Endodermal cell (in vitro differentiated cells): ENCODE results near the gene DLG2. TPM values are rescaled to one million over a fixed set of nuclear protein-coding genes. Genes with fewer than 3 reads are reported as not detected.

ENCODE experiments used
- DNase-seq: peaks from one replicate; pipeline ENCODE4 v3.0.0-alpha.2; 2017
- H3K27ac ChIP-seq: 2 replicates; pipeline ENCODE4 v1.5.1; 2013; ENCODE audit warnings: mild to moderate bottlenecking, low read depth, low read length, moderate library complexity
- H3K27me3 ChIP-seq: 2 replicates; pipeline ENCODE4 v1.6.1; 2013; ENCODE audit warnings: mild to moderate bottlenecking, low read length, moderate library complexity; ENCODE audit not compliant: insufficient read depth, control insufficient read depth, poor library complexity, severe bottlenecking
- H3K36me3 ChIP-seq: 2 replicates; pipeline ENCODE4 v1.7.0; 2013; ENCODE audit warnings: mild to moderate bottlenecking, low read length, moderate library complexity; ENCODE audit not compliant: control insufficient read depth, insufficient read depth
- H3K4me1 ChIP-seq: one replicate; pipeline ENCODE4 v1.7.0; 2013; ENCODE audit warnings: low read length; ENCODE audit not compliant: control insufficient read depth, insufficient read depth
- H3K4me3 ChIP-seq: 2 replicates; pipeline ENCODE4 v1.5.1; 2013; ENCODE audit warnings: mild to moderate bottlenecking, low read length, moderate library complexity
- H3K9ac ChIP-seq: 2 replicates; pipeline ENCODE4 v1.6.1; 2013; ENCODE audit warnings: mild to moderate bottlenecking, low read length, moderate library complexity; ENCODE audit not compliant: poor library complexity, severe bottlenecking; ENCODE audit errors: extremely low read depth
- H3K9me3 ChIP-seq: 2 replicates; pipeline ENCODE4 v1.6.1; 2013; ENCODE audit warnings: mild to moderate bottlenecking, low read length, moderate library complexity; ENCODE audit not compliant: control insufficient read depth
- H3K27ac Mint-ChIP-seq: 2 replicates; pipeline ENCODE4 v1.8.0; 2020; ENCODE audit warnings: mixed read lengths
- H3K27me3 Mint-ChIP-seq: 2 replicates; pipeline ENCODE4 v1.8.0; 2021; ENCODE audit warnings: mild to moderate bottlenecking, mixed read lengths; ENCODE audit not compliant: insufficient read depth
- H3K36me3 Mint-ChIP-seq: 2 replicates; pipeline ENCODE4 v1.8.0; 2020; ENCODE audit warnings: low read depth, mixed read lengths
- H3K4me1 Mint-ChIP-seq: 2 replicates; pipeline ENCODE4 v1.8.0; 2020; ENCODE audit warnings: mixed read lengths
- H3K4me3 Mint-ChIP-seq: 2 replicates; pipeline ENCODE4 v1.8.0; 2020; ENCODE audit warnings: mild to moderate bottlenecking, moderate library complexity, mixed read lengths
- H3K9me3 Mint-ChIP-seq: 2 replicates; pipeline ENCODE4 v1.8.0; 2020; ENCODE audit warnings: mild to moderate bottlenecking, mixed read lengths
- CTCF ChIP-seq: fragments of 200-600 bp; sonication (generic); conservative IDR thresholded peaks from 2 replicates; pipeline ENCODE4 v1.5.0; 2021; ENCODE audit warnings: antibody characterized with exemption, mild to moderate bottlenecking
- WGBS, 2 experiments: methylation state at CpG; one replicate each; pipeline versions ENCODE4 v1.1.5 to v1.1.7; 2013; ENCODE audit warnings: missing lambda C conversion rate in 2 of 2, mixed read lengths in 1 of 2; ENCODE audit not compliant: insufficient coverage in 1 of 2, insufficient read length in 1 of 2; 5-methylcytosine and 5-hydroxymethylcytosine counted together
- total RNA-seq, 2 donors: library from RNA; stranded (reverse); fragmentation: NEBNext Ultra II Directional in 1 of 2; extraction: Animal tissue kit (Norgen Biotek cat#: 25700) in 1 of 2; gene quantifications; 2 replicates in 1 of 2; 3 replicates in 1 of 2; pipeline ENCODE4 v1.2.1, GENCODE V29; 2021

Gene DLG2
- total RNA-seq, 2 donors from 2014 or later: 9.6 to 10.6 TPM

- no peaks in the 10 kb centered on the region for H3K27me3 ChIP-seq
- no peak overlapping the region for H3K27ac Mint-ChIP-seq
- H3K4me1 Mint-ChIP-seq: peaks cover 18% of the 10 kb centered on the region
- H3K36me3 Mint-ChIP-seq: no peaks in the 10 kb centered on the region
- no peak overlapping the region for H3K4me3 ChIP-seq
- no peaks in the 10 kb centered on the region for H3K9me3 Mint-ChIP-seq
- H3K4me1 ChIP-seq: no peaks in the 10 kb centered on the region
- no peaks in the 10 kb centered on the region for H3K9me3 ChIP-seq
- no peaks in the 10 kb centered on the region for H3K27me3 Mint-ChIP-seq
- no peak for DNase-seq
- H3K4me3 Mint-ChIP-seq: no peak overlapping the region
- no peak overlapping the region for H3K9ac ChIP-seq
- no peak overlapping the region for H3K27ac ChIP-seq
- TF ChIP-seq CTCF: no peak
- WGBS, 2 experiments: 92 to 96% methylated on average over 3 to 4 of the region's 4 CpGs
- no peaks in the 10 kb centered on the region for H3K36me3 ChIP-seq
Measured at GRCh38 chr11:84950569-84951270, 676.4 kb downstream of the DLG2 start.

DNA sequence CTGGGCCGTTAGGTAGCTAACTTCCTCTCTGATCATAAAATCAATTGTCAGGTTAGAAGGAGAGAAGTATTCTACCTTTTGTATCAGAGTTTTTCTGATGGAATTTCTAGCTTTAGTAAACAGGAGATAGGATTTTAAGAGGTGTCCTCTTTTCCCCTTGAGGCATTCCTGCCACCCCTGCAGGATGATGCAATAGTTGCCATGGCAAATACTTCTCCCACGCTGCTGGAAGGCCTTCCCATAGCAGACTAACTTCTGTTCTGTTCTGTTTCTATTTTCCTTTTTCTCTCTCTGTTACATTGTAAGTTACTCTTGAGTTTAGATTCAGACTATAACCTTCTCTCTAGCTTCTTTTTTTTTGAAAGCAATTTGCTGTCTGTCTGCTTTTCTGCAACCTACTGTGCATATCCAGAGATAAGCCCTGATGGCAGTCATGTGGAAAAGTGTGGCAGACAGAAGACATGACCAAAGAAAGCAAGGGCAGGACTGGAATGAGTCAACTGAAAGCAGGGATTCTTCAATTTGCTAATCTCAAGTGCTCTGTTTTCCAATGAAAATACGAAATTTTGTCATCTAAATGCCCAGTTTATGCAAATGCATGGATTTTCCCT lies 679.1 kb downstream of the DLG2 start:
- no peaks in the 10 kb centered on the region for H3K27me3 Mint-ChIP-seq
- H3K36me3 ChIP-seq: no peaks in the 10 kb centered on the region
- peak; percentile 55 for DNase-seq
- H3K9ac ChIP-seq: no peak overlapping the region
- no peak for TF ChIP-seq CTCF
- WGBS, 2 experiments: 76 to 86% methylated on average over 2 to 3 of the region's 3 CpGs
- no peaks in the 10 kb centered on the region for H3K4me1 ChIP-seq
- no peak overlapping the region for H3K4me3 ChIP-seq
- peaks cover 18% of the 10 kb centered on the region for H3K4me1 Mint-ChIP-seq
- no peak overlapping the region for H3K27ac ChIP-seq
- H3K4me3 Mint-ChIP-seq: no peak overlapping the region
- H3K9me3 Mint-ChIP-seq: peaks cover 11% of the 10 kb centered on the region
- H3K27ac Mint-ChIP-seq: no peak overlapping the region
- no peaks in the 10 kb centered on the region for H3K9me3 ChIP-seq
- H3K36me3 Mint-ChIP-seq: no peaks in the 10 kb centered on the region
- no peaks in the 10 kb centered on the region for H3K27me3 ChIP-seq

GRCh38 chr11:84947070-84947469 lies 680.1 kb downstream of the DLG2 start:
- TF ChIP-seq CTCF: peak; percentile 52
- 88 to 90% methylated on average over 1 to 3 of the region's 3 CpGs for whole genome bisulfite sequencing, 2 experiments
- H3K9me3 ChIP-seq: no peaks in the 10 kb centered on the region
- H3K27me3 ChIP-seq: no peaks in the 10 kb centered on the region
- no peaks in the 10 kb centered on the region for H3K36me3 ChIP-seq
- no peak overlapping the region for H3K9ac ChIP-seq
- no peak overlapping the region for H3K4me3 ChIP-seq
- DNase-seq: no peak
- no peak overlapping the region for H3K27ac ChIP-seq
- H3K27ac Mint-ChIP-seq: no peak overlapping the region
- H3K27me3 Mint-ChIP-seq: no peaks in the 10 kb centered on the region
- H3K36me3 Mint-ChIP-seq: no peaks in the 10 kb centered on the region
- peaks cover 11% of the 10 kb centered on the region for H3K9me3 Mint-ChIP-seq
- H3K4me1 ChIP-seq: no peaks in the 10 kb centered on the region
- no peak overlapping the region for H3K4me3 Mint-ChIP-seq
- H3K4me1 Mint-ChIP-seq: peaks cover 18% of the 10 kb centered on the region
